ENCODE results near the gene THAP4.
A peak's percentile ranks its signal among the peaks of the same experiment; 100 is the strongest.

GRCh38 chr2:241659150-241659739 is 22.3 kb upstream of the THAP4 start:
- TF ChIP-seq CTCF (IDR thresholded peaks at IDR 0.05) (peak in 5 of 7 experiments; percentile 39 to 55 (median 49)), POLR2A (IDR thresholded peaks at IDR 0.05) (no peak), POLR2AphosphoS5 (IDR thresholded peaks at IDR 0.05) (peak in 1 of 3 donors; percentile 43)

All from stomach (tissue), 4 donors.